ENCODE measurements around the gene ALDH1A1.
"Not testable (repeated sequence)": the region's sequence is repeated elsewhere in the genome, so short reads cannot be mapped to it uniquely, and the experiment has no call there.

The ALDH1A1 gene

DNA sequence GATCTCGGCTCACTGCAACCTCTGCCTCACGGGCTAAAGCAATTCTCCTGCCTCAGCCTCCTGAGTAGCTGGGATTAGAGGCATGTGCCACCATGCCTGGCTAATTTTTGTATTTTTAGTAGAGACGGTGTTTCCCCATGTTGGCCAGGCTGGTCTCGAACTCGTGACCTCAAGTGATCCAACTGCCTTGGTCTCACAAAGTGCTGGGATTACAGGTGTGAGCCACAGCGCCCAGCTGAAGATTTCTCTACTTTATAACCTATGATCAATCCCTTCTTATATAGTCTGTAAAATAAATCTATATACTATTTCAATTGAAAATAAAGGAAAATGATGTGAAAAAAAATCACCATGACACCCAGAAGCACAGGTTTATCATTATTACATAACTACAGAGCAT is 13.3 kb downstream of the ALDH1A1 start:
- not testable (repeated sequence) for DNase-seq

DNA sequence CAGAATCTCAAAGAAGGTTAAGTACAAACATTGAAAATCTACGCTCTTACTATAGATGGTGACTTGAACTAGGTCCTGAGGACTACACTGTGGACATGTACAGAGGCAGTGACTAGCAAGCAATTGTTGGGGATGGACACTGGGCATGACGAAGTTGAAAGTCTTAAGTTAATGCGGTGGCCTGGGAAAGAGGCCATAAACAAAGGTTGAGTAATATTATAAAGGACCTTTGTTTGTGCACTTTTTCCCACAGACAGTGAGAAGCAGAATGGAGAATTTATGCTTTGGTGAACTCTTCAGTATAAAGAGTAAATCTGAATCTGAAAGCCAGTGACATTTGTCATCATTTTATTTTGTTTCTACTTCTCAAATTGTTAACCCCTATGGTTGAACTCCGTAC is 15.3 kb downstream of the ALDH1A1 start:
- DNase-seq, result no peak

DNA sequence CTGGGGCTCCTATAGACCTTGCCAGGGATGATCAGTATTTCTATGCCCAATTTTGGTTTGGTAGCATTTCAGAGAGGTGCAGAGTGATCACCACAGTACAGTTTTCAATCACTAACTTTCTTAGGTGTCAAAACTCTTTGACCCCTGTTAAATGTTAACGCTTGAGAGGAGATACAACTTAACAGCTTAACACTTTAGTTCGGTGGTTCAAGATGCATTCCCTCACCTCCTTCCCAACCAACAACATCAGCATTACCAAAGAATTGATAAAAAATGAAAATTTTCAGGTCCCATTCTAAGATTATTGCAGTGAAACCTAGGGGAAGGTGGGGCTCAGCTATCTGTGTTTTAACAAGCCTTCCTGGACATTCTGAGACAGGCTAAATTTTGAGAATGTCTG is 16.2 kb downstream of the ALDH1A1 start:
- no peak for DNase-seq

DNA sequence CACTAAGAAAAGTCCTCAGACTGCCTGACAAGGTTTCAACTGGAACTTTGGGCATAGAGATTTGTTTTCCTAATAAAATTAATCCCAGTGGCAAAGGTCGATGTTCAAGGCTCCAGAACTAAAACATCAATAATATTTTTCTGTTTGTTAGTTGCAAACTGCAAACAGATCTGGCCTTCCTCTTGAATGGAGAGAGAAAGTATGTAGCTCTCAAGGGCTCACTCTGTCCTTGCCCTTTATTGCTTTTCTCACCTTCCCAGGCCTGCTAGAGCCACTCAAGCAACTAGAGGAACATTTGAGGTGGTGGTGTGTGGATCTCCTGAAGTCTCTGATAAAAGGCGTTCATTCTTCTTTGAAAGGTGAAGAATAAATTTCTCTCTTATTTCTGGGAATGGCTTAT is 16.6 kb downstream of the ALDH1A1 start:
- no peak for DNase-seq

DNA sequence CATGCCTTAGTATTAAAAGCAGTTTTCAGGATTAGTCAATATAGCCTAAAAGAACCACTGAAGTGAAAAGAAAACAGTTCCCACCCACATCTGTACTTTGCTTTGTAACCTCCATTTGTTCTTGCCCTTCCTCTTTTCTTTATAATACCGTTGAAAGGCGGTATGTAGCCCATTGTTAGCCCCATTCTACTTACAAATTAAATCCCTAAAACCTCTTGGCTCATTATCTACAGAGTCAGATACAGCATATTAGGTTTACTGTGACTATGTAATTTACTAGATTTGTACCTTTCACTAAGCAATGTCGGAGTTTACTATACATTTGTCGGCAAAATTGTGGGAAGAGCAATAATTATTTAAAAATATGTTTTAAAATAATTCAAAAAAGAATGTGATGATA is 17.3 kb downstream of the ALDH1A1 start:
- no peak for DNase-seq

DNA sequence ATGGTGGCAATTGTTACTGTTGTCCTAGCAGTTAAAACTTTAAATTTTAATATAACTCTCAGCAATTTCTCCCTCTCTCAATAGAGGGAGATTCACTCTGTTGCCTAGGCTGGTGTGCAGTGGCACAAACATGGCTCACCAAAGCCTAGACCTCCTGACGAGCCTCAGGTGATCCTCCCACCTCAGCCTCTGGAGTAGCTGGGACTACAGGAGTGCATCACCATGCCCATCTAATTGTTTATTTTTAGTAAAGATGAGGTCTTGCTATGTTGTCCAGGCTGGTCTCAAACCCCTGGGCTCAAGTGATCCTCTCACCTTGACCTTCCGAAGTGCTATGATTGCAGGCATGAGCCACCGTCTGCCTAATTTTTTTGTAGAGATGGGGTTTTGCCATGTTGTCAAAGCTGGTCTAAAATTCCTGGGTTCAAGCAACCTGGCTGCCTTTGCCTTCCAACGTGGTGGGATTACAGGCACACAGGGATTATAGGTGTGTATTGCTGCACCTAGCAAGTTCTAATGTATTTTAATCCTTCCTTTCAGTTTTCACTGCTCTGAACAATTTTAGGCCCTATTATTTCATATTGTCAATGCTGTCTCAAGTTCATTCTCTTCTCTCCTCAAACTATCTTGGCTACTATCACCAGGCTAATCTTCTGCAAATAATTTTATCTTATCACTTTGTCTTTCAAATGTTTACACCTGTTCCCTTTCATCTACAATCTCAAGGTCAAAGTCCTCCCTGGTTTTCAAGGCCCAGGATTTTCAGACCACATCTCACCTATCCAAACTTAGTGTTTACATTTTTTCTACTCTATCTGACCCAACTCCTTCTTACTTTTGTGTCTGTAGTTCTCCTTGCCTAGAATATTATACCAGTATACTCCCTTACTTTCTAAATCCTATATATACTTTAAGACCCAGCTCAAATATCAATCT is 18.9 kb downstream of the ALDH1A1 start:
- no peak for DNase-seq

DNA sequence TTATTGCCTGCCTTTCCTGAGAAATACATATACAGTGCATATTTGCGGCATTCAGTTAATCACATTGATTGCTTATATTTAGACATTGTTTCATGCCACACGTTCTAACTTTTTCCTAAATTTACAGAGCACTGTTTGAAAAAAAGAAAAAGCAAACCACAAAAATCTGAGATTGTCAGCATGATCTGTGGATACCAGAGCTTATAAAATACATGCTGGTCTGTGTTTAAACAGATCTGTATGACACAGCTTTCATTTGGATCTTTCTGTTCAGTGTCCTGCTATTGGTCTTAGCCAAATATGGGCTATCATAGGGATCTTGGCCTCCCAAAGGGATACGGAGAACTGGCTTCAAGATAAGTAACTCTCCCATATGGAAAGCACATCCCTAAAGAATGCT is 20.2 kb downstream of the ALDH1A1 start:
- no peak for DNase-seq

DNA sequence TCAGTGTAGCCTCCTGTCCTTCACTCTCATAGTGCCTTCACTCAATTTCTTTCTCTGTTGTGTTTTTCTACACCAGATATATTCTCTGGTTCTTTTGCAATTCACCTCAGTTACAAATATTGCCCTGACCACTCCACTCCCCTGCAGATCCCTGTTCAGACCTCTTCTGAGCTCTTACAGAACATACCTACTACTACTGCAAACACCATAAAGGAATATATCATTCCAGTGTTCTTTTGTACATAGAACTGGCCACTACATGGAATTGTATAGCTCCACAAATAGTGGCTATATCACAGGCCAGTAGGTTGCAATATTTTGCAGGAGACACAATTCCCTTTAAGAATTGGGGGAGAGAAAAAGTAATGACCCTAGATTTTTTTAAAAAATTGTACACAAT is 21.0 kb downstream of the ALDH1A1 start:
- no peak for DNase-seq

DNA sequence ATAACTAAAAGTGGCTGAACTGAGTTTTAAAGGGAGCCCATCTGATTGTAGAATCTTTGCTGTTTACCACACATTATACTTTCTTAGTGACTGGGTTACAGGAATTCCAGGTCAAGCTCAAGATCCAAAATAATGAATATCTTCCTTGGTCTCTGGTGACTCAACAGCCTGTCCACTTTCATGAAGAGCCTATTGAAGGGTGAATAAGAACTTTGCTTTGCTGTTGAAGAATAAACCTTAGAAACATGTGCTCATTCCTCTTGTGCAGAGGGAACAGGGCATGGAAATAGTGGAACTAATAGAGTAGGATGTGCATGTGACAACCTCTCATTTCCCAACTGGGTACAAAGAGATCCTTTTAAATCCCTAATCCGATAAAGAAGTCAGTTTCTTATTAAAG is 21.4 kb downstream of the ALDH1A1 start:
- DNase-seq, result no peak

DNA sequence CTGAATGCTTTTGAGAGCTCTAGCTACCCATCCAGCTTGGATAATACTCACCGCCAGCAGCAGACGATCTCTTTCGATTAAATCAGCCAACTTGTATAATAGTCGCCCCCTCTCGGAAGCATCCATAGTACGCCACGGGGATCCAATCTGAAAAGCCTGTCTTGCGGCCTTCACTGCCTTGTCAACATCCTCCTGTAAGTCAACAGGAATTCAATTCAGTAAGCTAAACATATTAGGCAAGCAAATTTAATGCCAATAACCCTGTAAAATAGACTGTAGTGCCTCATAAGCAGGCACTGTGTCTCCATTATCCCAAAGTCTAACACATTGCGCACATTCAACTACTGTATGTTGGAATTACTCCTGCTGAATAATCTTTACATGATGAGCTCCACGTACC is 22.0 kb downstream of the ALDH1A1 start:
- no peak for DNase-seq

DNA sequence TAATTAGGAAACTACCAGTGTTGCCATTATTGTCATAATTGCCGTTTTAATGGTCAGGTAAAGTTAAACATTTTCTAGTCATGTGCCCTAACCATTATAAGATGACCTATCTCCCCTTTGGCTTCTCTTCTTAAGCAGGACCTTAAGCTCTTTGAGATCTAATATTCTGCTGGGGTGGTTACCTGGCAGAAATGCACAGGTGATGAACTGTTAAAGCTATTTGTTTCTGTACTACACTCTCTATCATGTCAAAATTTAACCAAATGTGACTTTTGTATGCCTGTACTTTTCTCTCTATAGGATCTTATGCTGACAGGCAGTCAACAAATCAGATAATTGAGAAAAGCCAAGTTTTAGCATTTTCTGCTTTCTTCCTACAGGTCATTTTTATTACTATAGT is 23.3 kb downstream of the ALDH1A1 start:
- DNase-seq, result no peak

DNA sequence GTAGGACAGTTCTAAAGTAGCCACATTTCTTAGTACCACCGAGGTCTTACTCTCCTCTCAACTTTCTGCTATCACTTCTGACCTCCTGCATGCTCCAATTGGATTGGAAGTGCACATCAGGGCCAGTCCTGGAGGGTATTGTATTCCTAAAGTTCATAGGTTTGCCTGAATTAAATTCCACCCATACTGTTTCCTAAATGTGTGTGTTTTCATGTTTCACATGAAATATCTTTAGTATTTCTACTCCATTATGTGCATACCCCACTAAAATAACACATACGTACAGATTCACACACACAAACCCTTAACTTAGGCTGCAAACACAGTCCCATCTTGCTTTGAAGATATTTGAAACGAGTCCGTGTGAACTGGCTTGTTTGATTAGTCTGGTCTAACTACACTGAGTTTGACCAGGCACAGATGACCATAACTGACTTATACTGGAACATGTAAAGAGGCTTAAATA is 24.8 kb downstream of the ALDH1A1 start:
- DNase-seq, result no peak

DNA sequence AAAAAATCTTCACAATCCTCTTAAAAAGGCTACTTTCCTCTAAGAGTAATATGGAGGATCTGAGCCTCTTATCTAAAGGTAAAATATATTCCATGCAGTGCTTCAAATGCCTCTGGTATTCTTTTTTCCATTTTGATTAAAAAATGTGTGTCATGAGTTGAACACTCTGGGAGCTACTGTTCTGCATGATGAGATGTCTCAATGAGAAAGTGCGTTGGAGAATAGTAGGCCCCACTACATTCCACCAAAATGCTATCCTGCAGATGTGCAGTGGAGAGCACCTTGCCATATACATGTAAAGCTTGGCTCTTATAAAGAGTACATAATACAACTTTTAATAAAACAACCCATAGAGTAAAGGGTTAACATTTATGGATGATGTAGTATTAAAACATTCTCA is 26.3 kb downstream of the ALDH1A1 start:
- no peak for DNase-seq

DNA sequence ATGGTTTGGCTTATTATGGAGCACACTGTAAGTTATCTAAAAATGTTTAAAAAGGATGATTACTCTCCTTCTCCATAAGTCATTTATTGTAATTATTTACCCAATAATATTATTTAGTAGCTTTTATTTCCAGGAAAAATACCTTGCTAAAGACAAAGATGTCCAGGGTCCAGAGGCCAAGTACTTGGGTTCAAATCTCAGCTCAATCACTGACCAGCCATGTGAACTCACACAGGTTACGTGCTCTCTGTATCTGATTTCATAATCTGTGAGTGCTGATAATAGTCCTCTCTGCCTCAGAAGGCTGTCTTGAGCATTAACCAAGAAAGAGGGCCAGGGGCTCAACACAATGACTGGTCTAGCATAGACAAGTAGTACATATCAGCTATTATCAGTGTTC is 27.0 kb downstream of the ALDH1A1 start:
- no peak for DNase-seq

DNA sequence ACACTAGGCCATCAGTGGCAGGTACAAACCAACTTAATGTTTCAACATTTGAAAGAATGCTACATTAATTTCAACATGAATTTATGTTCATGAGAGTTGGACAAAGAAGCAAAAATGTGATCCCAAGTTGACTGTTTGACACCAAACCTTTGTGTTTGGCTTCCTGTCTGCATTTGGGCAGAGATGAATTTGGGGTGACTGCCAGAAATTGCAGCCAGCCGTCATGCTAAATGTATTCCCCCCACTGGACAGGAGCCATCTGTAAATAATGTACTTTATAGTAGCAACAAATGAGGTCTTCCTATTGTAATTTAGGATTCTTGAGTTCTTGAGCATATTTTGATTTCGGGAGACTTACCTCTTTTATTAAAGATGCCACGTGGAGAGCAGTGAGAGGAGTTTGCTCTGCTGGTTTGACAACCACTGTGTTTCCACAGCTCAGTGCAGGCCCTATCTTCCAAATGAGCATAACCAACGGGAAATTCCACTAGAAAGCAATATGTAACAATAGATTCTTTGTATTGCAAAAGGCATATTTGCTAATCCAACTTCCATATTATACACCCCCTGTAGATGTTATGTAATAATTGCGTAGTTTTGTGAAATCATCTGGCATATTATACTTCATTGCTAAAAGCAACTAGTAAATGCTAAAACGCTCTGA is 27.6 kb downstream of the ALDH1A1 start:
- no peak for DNase-seq

DNA sequence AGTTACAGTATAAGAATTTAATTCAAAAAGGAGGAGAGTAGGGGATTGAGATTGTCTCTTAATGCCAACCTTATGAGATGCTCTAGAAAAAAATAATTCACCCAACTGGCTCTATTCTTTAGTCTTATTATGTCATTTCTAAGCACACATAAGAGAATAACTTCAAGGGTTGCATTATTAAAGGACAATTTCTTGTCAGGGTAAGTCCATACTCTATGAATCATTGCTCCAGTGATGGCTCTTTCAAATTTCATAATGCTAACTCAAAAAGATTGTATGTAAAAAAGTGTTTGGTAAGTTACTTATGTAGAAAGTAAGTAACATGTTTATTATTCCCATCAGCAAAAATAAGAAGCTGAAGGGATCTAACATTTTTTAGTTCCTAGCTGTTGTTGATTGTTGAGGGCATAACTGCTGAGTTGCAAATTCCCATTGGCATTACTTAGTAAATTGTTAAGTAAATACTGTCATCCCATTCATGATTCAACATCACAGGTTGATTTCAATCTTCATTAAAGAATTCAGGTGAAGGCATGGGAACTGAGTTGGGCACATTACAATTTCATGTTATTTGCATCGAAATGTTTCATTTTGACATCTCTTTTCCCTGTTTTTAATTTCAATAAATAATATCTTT is 28.6 kb downstream of the ALDH1A1 start:
- DNase-seq, result no peak

DNA sequence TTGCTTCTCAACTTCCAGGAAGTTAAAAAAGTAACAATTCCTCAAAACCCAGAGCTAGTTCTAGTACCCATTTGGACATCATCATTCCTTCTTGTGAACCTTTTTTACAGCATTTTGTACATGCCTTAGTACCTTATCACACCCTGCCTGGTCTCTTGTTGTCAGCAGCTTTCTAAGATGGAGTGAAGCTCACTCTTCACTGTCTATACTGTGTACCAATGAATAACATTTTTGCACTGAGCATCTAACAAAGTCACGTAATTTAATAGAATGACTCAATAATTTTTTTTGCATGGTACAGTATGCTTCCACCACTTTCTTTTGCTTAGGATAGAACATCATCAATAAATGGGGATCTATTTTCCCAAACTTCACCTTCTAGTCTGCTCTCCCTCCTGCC is 29.8 kb downstream of the ALDH1A1 start:
- no peak for DNase-seq

DNA sequence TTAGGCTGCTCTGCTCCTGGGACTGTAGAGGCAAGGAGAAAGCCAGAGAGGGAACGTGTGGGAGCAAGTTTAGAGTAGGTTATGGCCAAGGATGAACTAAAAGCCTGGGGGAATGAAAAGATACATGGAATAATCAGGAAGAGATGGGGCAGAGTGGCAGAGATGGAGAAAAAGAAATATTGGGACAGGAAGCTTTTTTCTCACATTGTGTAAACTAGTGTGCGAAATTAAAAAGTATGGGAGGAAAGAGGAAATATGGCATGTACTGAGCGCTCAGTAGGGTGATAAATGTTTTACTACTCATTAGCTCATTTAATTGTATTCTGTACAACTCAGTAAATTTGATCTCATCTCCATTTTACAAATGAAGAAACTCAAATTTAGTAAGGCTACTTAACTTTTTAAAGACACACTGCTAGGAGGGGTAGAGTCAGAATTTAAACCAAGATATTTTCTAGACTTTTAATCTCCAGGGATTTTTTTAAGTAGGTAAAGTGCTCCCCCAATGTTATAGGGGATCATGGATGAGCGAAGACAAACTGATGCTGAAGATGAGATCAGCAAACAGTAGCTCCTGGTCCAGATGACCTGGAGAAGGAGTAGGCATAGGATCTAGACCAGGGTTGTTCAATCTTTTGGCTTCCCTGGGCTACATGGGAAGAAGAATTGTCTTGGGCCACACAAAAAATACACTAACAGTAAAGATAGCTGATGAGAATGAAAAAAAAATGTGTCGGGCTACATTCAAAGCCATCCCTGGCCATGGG is 30.8 kb downstream of the ALDH1A1 start:
- no peak for DNase-seq

DNA sequence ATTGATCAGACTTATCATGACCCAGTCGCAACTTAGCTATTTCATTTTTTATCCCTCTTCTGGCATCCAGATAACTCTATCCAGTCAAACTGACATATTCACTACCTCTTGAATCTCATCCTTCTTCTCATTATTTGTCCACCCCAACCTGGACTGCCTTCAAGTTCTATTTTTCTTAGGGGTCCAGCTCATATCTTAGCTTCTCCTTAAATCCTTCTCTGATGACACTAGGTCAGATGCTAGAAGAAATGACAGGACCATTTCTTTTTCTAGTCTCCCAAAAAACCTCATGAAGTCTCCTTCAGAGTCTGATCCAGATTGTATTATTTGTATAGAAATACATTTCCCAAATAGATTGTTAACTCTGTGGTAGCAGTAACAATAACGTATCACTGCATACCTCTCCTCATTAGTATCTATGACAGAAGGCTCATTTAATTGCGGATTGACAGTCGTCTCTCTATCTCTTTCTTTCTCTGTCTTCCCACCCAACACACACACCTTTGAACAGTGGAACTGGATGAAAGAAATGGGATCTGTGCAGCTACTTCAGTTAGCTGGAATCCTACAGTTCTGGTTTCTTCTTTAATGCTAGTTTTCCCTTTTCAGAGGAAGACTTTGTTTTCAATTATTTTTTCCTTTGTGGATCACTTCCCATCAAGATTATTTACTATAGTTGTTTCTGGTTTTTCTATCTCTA is 33.5 kb downstream of the ALDH1A1 start:
- DNase-seq, result no peak

DNA sequence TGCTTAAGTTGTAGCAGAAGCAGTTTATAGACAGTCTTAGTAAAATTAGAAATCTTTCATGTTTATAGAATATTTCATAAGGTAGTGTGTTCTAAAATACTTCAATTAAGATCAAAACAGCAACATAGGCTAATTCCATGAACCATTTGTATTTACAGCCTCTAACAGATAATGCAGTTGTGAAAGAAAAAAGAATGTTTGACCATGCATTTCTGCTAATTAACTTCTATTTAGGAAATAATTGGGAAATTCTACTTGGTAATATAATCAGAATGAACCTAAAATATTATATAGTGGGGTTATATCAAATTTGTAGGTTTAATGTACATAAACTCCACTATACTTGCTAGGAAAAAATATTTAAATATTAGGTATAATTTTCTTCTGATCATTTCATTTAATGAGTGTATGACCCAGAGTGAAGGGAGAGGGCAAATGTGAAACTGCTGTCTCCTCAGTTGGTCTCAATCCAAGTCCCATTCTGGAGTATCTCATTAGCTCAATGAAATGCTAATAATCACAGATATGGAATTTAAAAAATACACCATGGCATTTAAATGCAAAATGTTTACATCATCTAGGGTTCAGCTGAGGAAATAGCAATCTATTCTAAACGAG is 34.9 kb downstream of the ALDH1A1 start:
- DNase-seq, result no peak

DNA sequence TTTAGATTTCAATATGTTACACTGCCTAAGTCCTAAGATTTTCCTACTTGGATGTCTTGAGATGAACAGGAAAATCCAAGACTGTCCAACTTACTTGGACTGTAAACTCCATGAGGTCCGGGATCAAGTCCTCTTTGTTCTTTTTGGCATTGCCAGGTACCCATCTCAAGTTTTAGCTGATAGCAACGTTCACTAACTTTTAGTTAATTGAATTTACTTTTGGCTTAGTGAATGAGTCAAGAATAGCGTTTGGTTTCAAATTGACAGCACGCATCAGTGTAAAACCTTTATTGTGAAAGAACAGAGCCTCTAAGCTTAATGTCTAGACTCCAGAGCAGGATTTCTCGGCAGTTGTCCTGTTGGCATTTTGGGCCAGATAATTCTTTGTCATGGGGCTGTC is 37.2 kb downstream of the ALDH1A1 start:
- DNase-seq, result no peak

DNA sequence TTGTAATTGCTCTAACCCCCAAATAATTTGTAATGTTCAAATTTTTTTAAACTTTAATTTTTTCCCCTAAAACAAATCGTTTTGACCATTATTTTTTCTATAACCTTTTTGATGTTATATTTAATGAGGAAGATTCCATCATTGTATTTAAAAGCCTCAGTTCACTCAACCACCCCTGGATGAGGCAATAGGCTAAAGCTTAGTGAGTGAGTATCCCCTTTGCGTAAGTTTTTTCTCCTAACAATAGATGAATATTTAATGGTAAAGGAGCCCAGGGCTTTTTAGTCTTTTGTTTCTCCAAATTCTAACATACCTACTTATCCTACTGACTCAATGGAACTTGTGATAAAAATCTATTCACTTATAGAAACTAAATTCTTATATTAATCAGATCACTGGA is 38.1 kb downstream of the ALDH1A1 start:
- no peak for DNase-seq
